Gastrocnemius medialis (tissue), 4 donors: ENCODE data around the gene IL17RA. TPM values are rescaled to one million over a fixed set of nuclear protein-coding genes. Genes with fewer than 3 reads are reported as not detected.

Experiments
- ATAC-seq, 2 donors: fragments of 150-250 bp; one replicate each; pipeline ENCODE4 v1.9.1; 2016
- DNase-seq, 2 donors: peaks; one replicate each; pipeline ENCODE4 v3.0.0-alpha.2; 2019
- H3K27ac ChIP-seq, 4 donors: fragments of 200-600 bp; sonication (generic); 1 replicate in 1 of 4; 2 replicates in 3 of 4; pipeline ENCODE4 v1.5.1; 2016 to 2018; ENCODE audit warnings: mild to moderate bottlenecking in 2 of 4, moderate library complexity in 1 of 4
- H3K27me3 ChIP-seq, 3 donors: fragments of 200-600 bp; sonication (generic) in 2 of 3; 1 replicate in 1 of 3; 2 replicates in 2 of 3; pipeline versions ENCODE4 v1.5.1 to v1.6.0; 2016 to 2019; ENCODE audit warnings: mild to moderate bottlenecking in 1 of 3, moderate library complexity in 1 of 3
- H3K36me3 ChIP-seq, 2 donors: fragments of 200-600 bp; sonication (generic) in 1 of 2; one replicate each; pipeline ENCODE4 v1.5.1; 2017 to 2018
- H3K4me1 ChIP-seq, 2 donors: fragments of 200-600 bp; sonication (generic) in 1 of 2; one replicate each; pipeline ENCODE4 v1.5.1; 2016 to 2017; ENCODE audit warnings: mild to moderate bottlenecking in 2 of 2
- H3K4me3 ChIP-seq, 4 donors: fragments of 200-600 bp; sonication (generic) in 3 of 4; 1 replicate in 1 of 4; 2 replicates in 3 of 4; pipeline ENCODE4 v1.5.1; 2016 to 2019; ENCODE audit warnings: mild to moderate bottlenecking in 2 of 4
- H3K9me3 ChIP-seq, 3 donors: fragments of 200-600 bp; sonication (generic) in 2 of 3; 1 replicate in 1 of 3; 2 replicates in 2 of 3; pipeline ENCODE4 v1.5.1; 2016 to 2019
- CTCF ChIP-seq, 5 experiments: fragments of 450-650 bp in 3 of 5; fragments of 200-600 bp in 2 of 5; sonication (generic) in 2 of 5; IDR thresholded peaks in 4 of 5; conservative IDR thresholded peaks in 1 of 5; 1 replicate in 4 of 5; 2 replicates in 1 of 5; pipeline ENCODE4 v1.5.1; 2016 to 2019; ENCODE audit warnings: antibody characterized with exemption in 5 of 5, mild to moderate bottlenecking in 3 of 5, moderate library complexity in 3 of 5
- POLR2A ChIP-seq, 2 donors: fragments of 450-650 bp; IDR thresholded peaks; one replicate each; pipeline ENCODE4 v1.6.1; 2017; ENCODE audit warnings: antibody characterized with exemption in 2 of 2, mild to moderate bottlenecking in 2 of 2, moderate library complexity in 2 of 2
- in situ Hi-C, 4 donors: fragments of 200-750 bp; cut with MboI; loops; one replicate each; pipeline versions ENCODE4 v1.15.0 to v1.8.0; 2017; ENCODE audit warnings: low sequenced_read_pairs in 4 of 4
- intact Hi-C: fragments of 100-400 bp; cut with DNase I; formaldehyde crosslinking; loops from one replicate; pipeline ENCODE4 v1.15.1; 2023; ENCODE audit warnings: low total_unique reads
- total RNA-seq, 4 donors: library from RNA; depleted of rRNA; stranded (reverse); fragments of >200 nt; gene quantifications; one replicate each; pipeline versions ENCODE4 v1.1.0 to v1.2.3, GENCODE V29; 2016

IL17RA gene
- total RNA-seq, 4 donors from 2014 or later: 1.4 to 3.9 (median 3.6) TPM

- H3K27ac ChIP-seq: peak overlapping the region; percentile 58 to 84 (median 79)
- DNase-seq (peak; percentile 50 to 70), ATAC-seq (peak; percentile 83 to 86)
- intact Hi-C loops (no loop called here), in situ Hi-C loops (no loop called here)
- H3K9me3 ChIP-seq: no peaks in the 10 kb centered on the region
- H3K4me3 ChIP-seq: no peak overlapping the region
- H3K36me3 ChIP-seq: peaks cover 0 to 56% of the 10 kb centered on the region in 2 donors
- H3K4me1 ChIP-seq: peaks cover 32 to 35% of the 10 kb centered on the region in 2 donors
- TF ChIP-seq CTCF (IDR thresholded peaks at IDR 0.05 in 4 of 5, conservative IDR thresholded peaks at IDR 0.05 in 1 of 5): no peak
- no peak for TF ChIP-seq POLR2A (IDR thresholded peaks at IDR 0.05)
- no peaks in the 10 kb centered on the region for H3K27me3 ChIP-seq
These were observed 55.2 kb downstream of the IL17RA start for GRCh38 chr22:17140022-17140421.

GRCh38 chr22:17140826-17141766 lies 56.3 kb downstream of the IL17RA start:
- Histone ChIP-seq H3K36me3 (peaks cover 0 to 66% of the 10 kb centered on the region in 2 donors), H3K27me3 (no peaks in the 10 kb centered on the region), H3K4me3 (no peak overlapping the region), H3K9me3 (no peaks in the 10 kb centered on the region), H3K4me1 (peaks cover 32 to 35% of the 10 kb centered on the region in 2 donors), H3K27ac (peak overlapping the region; percentile 58 to 84 (median 79))
- DNase-seq (peak; percentile 71 to 82), ATAC-seq (peak; percentile 85 to 88)
- TF ChIP-seq CTCF (IDR thresholded peaks at IDR 0.05 in 4 of 5, conservative IDR thresholded peaks at IDR 0.05 in 1 of 5): no peak
- TF ChIP-seq POLR2A (IDR thresholded peaks at IDR 0.05): no peak
- intact Hi-C loops: no loop called here
- in situ Hi-C loops: no loop called here

- no peak for TF ChIP-seq CTCF (IDR thresholded peaks at IDR 0.05 in 4 of 5, conservative IDR thresholded peaks at IDR 0.05 in 1 of 5)
- no peak for TF ChIP-seq POLR2A (IDR thresholded peaks at IDR 0.05)
- intact Hi-C loops (no loop called here), in situ Hi-C loops (no loop called here)
- H3K27me3 ChIP-seq: no peaks in the 10 kb centered on the region
- peaks cover 0 to 61% of the 10 kb centered on the region in 2 donors for H3K36me3 ChIP-seq
- no peak overlapping the region for H3K27ac ChIP-seq
- peaks cover 26 to 32% of the 10 kb centered on the region in 2 donors for H3K4me1 ChIP-seq
- no peak overlapping the region for H3K4me3 ChIP-seq
- no peak for ATAC-seq
- no peak for DNase-seq
- no peaks in the 10 kb centered on the region for H3K9me3 ChIP-seq
These were observed 58.3 kb downstream of the IL17RA start for GRCh38 chr22:17143101-17143500.

- TF ChIP-seq CTCF (IDR thresholded peaks at IDR 0.05 in 4 of 5, conservative IDR thresholded peaks at IDR 0.05 in 1 of 5): no peak
- TF ChIP-seq POLR2A (IDR thresholded peaks at IDR 0.05): no peak
- Histone ChIP-seq H3K9me3 (no peaks in the 10 kb centered on the region), H3K4me1 (peaks cover 26 to 32% of the 10 kb centered on the region in 2 donors), H3K27me3 (no peaks in the 10 kb centered on the region), H3K4me3 (no peak overlapping the region), H3K36me3 (peaks cover 0 to 56% of the 10 kb centered on the region in 2 donors), H3K27ac (no peak overlapping the region)
- no peak for ATAC-seq
- in situ Hi-C loops: no loop called here
- no peak for DNase-seq
- intact Hi-C loops: no loop called here
These were observed 59.0 kb downstream of the IL17RA start for GRCh38 chr22:17143826-17144225.
